Measurements from ENCODE around the gene KIF26A.

The KIF26A gene

GRCh38 chr14:104171029-104171697 is 32.8 kb downstream of the KIF26A start:
- Histone ChIP-seq H4K20me1 (ENCODE audit: insufficient read depth, low read length) (no peaks in the 10 kb centered on the region), H3K4me3 (ENCODE audit: low read depth, low read length, poor library complexity, severe bottlenecking) (no peak overlapping the region), H3K9me2 (ENCODE audit: low read depth, low read length) (no peaks in the 10 kb centered on the region), H3K9me3 (ENCODE audit: low read length) (no peaks in the 10 kb centered on the region), H3K27ac (ENCODE audit: low read depth, low read length, poor library complexity, severe bottlenecking) (no peak overlapping the region), H3K4me2 (ENCODE audit: low read length) (no peak overlapping the region), H3K79me2 (ENCODE audit: insufficient read depth, low read length) (no peaks in the 10 kb centered on the region), H3K27me3 (ENCODE audit: insufficient read depth, low read length) (peaks cover 5% of the 10 kb centered on the region; the same call in 1 of the 2 replicates), H3K4me1 (ENCODE audit: insufficient read depth, low read length, severe bottlenecking) (no peaks in the 10 kb centered on the region), H3F3A (ENCODE audit: insufficient read depth, low read length) (no peaks in the 10 kb centered on the region), H3K9ac (ENCODE audit: low read length) (no peak overlapping the region), H3K36me3 (ENCODE audit: insufficient read depth, low read length) (no peaks in the 10 kb centered on the region), H2AFZ (ENCODE audit: low read length) (no peak overlapping the region)
- TF ChIP-seq EZH2 (IDR thresholded peaks at IDR 0.05; ENCODE audit: borderline replicate concordance, low read length) (no peak), CTCF (IDR thresholded peaks at IDR 0.05; ENCODE audit: low read length) (no peak)

- H3K27me3 ChIP-seq (ENCODE audit: insufficient read depth, low read length): peaks cover 5% of the 10 kb centered on the region; the same call in 1 of the 2 replicates
- TF ChIP-seq CTCF (IDR thresholded peaks at IDR 0.05; ENCODE audit: low read length) (no peak), EZH2 (IDR thresholded peaks at IDR 0.05; ENCODE audit: borderline replicate concordance, low read length) (no peak)
- no peaks in the 10 kb centered on the region for H3K9me2 ChIP-seq (ENCODE audit: low read depth, low read length)
- H3K4me3 ChIP-seq (ENCODE audit: low read depth, low read length, poor library complexity, severe bottlenecking): no peak overlapping the region
- no peaks in the 10 kb centered on the region for H3K79me2 ChIP-seq (ENCODE audit: insufficient read depth, low read length)
- no peaks in the 10 kb centered on the region for H4K20me1 ChIP-seq (ENCODE audit: insufficient read depth, low read length)
- H3F3A ChIP-seq (ENCODE audit: insufficient read depth, low read length): no peaks in the 10 kb centered on the region
- no peak overlapping the region for H3K4me2 ChIP-seq (ENCODE audit: low read length)
- H3K4me1 ChIP-seq (ENCODE audit: insufficient read depth, low read length, severe bottlenecking): no peaks in the 10 kb centered on the region
- no peak overlapping the region for H3K27ac ChIP-seq (ENCODE audit: low read depth, low read length, poor library complexity, severe bottlenecking)
- no peaks in the 10 kb centered on the region for H3K36me3 ChIP-seq (ENCODE audit: insufficient read depth, low read length)
- no peak overlapping the region for H3K9ac ChIP-seq (ENCODE audit: low read length)
- H3K9me3 ChIP-seq (ENCODE audit: low read length): no peaks in the 10 kb centered on the region
- no peak overlapping the region for H2AFZ ChIP-seq (ENCODE audit: low read length)
These were observed 33.5 kb downstream of the KIF26A start for GRCh38 chr14:104171895-104172294.

GRCh38 chr14:104172349-104172748 is 34.0 kb downstream of the KIF26A start:
- H3K27ac ChIP-seq (ENCODE audit: low read depth, low read length, poor library complexity, severe bottlenecking): no peak overlapping the region
- H3K36me3 ChIP-seq (ENCODE audit: insufficient read depth, low read length): no peaks in the 10 kb centered on the region
- H3F3A ChIP-seq (ENCODE audit: insufficient read depth, low read length): no peaks in the 10 kb centered on the region
- H3K9me3 ChIP-seq (ENCODE audit: low read length): no peaks in the 10 kb centered on the region
- TF ChIP-seq EZH2 (IDR thresholded peaks at IDR 0.05; ENCODE audit: borderline replicate concordance, low read length) (no peak), CTCF (IDR thresholded peaks at IDR 0.05; ENCODE audit: low read length) (no peak)
- H3K9me2 ChIP-seq (ENCODE audit: low read depth, low read length): no peaks in the 10 kb centered on the region
- no peak overlapping the region for H2AFZ ChIP-seq (ENCODE audit: low read length)
- no peaks in the 10 kb centered on the region for H3K79me2 ChIP-seq (ENCODE audit: insufficient read depth, low read length)
- no peak overlapping the region for H3K4me2 ChIP-seq (ENCODE audit: low read length)
- H3K4me3 ChIP-seq (ENCODE audit: low read depth, low read length, poor library complexity, severe bottlenecking): no peak overlapping the region
- H3K4me1 ChIP-seq (ENCODE audit: insufficient read depth, low read length, severe bottlenecking): no peaks in the 10 kb centered on the region
- H3K9ac ChIP-seq (ENCODE audit: low read length): no peak overlapping the region
- H3K27me3 ChIP-seq (ENCODE audit: insufficient read depth, low read length): peaks cover 5% of the 10 kb centered on the region; the same call in 1 of the 2 replicates
- no peaks in the 10 kb centered on the region for H4K20me1 ChIP-seq (ENCODE audit: insufficient read depth, low read length)

Measured in OCI-LY1 (cell line).